Stimulated activated CD8-positive, alpha-beta memory T cell treated with anti-CD3 and anti-CD28 coated beads, Interleukin-4, amount 100 ng/mL, for 48 hours (primary cell): Measurements from ENCODE around the gene PLPPR1.
"Not testable (repeated sequence)": the region's sequence is repeated elsewhere in the genome, so short reads cannot be mapped to it uniquely, and the experiment has no call there.

Source experiments
- DNase-seq: peaks from one replicate; pipeline ENCODE4 v3.0.0-alpha.2; 2020

Gene PLPPR1

DNA sequence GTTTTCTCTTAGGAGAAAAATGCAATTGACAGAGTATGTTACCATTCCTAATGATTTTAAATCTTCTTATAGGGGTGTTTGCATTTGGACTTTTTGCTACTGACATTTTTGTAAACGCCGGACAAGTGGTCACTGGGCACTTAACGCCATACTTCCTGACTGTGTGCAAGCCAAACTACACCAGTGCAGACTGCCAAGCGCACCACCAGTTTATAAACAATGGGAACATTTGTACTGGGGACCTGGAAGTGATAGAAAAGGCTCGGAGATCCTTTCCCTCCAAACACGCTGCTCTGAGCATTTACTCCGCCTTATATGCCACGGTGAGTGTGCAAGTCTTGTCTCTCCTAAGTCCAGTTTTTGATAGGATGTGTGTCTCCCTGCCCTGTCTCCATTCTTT lies 280.6 kb downstream of the PLPPR1 start:
- no peak for DNase-seq

GRCh38 chr9:101311191-101311590 lies 282.7 kb downstream of the PLPPR1 start:
- no peak for DNase-seq

DNA sequence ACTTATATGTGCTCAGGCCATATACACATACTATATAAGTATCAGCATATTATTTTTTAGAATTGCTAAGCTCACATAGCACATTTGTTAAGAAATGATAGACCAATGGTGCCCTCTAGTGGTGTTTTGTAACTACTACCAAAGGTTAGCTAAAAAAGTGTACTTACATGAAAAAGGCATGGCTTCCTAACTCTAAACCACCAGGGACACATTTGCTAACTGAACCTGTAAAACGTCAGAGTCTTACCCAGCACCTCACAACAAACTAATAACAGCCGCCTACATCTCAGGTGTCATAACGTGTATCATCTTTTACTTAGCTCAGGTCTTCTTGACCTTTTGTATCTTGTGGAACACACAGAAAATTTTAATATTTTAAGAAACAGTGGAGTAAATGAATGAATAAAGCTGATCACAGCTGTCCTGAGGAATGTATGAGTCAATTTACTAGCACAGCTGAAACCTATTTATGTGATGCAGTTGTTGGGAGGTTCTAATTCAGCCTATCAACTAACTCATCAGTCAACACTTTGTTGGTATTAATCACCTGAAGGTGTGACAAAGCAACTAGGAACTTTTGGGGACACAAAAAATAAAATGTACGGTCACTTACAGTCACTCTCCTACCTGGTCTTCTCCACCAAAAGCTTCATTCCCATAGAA lies 283.4 kb downstream of the PLPPR1 start:
- DNase-seq: no peak

DNA sequence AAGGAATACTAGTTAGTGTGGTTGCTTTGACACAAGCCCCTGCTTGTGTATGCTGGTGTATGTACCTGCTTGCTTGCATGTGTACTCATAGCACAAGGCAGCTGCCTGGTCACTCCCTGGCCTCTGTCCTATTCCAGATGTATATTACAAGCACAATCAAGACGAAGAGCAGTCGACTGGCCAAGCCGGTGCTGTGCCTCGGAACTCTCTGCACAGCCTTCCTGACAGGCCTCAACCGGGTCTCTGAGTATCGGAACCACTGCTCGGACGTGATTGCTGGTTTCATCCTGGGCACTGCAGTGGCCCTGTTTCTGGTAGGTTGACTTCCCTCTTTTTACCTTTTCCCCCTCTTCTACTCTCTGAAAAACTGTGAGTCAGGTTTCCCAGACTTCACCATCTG lies 284.1 kb downstream of the PLPPR1 start:
- no peak for DNase-seq

DNA sequence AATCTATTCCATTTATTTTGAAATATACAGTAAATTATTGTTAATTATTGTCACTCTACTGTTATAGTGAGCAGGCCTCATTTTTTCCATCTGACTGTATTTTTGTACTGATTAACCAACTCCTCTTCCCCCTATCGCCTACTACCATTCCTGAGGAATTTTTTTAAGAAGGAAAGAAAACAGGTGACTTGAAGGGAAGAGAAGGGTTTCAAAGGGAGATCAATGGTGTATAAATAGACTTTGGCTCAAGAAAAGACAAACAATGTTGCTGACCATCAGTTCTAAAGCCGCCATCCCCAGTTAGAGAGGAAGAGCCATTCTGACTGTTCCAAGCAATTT lies 286.6 kb downstream of the PLPPR1 start:
- DNase-seq: no peak

DNA sequence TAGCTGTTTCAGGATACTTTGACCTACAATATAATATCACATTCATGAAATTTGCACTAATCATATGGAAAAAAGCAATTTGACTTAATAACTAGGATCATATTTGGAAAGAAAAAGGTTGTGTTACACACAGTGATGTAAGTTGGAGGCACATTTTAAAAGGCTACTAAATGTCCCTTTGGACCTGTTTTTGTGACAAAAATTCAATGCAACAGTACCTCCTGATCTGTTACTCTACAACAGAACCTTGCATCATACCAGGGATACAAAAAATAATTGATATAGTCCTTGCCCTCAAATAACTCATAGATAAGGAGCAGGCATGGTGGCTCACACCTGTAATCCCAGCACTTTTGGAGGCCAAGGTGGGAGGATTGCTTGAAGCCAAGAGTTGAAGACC lies 289.2 kb downstream of the PLPPR1 start:
- no peak for DNase-seq

GRCh38 chr9:101323129-101323528 lies 294.6 kb downstream of the PLPPR1 start:
- no peak for DNase-seq

GRCh38 chr9:101324245-101324804 lies 295.8 kb downstream of the PLPPR1 start:
- no peak for DNase-seq

- DNase-seq: no peak
Observed at GRCh38 chr9:101325053-101325452, 296.5 kb downstream of the PLPPR1 start.

DNA sequence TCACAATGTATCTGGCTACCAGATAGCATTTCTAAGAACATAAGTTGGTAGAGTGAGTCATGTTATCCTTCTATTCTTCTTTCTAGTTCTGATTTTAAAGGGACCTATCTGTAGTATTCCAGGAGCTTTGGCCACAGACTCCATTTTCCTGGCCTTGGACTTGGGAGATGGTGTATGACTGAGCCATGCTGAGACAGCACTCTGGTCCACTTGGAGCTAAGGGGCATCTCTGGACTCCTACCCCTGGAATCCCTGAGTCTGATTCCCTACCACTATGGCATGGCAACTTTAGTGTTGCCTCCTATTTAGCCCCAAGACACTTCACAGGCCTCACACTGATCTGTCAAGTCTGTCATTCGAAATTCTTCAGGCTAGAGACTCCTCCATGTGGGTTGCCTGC lies 297.5 kb downstream of the PLPPR1 start:
- DNase-seq: no peak

DNA sequence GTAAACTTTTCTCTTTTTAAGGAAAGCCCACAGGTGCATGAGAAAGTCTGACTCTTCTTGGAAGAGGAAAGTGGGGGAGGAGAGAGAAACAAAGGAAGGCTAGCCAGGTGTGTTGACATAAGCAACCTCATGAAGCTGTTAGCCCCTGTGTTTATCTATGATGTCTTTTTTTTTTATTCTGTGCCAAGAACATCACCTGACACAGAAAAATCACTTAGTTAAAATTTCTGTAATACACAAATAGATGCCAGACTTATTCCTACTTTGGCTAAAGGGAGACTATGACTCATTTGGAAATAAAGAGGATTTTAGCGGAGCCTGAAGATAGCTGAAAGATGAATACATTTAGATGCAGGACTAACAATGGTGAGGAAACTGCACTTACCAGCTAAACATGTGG lies 298.0 kb downstream of the PLPPR1 start:
- no peak for DNase-seq

DNA sequence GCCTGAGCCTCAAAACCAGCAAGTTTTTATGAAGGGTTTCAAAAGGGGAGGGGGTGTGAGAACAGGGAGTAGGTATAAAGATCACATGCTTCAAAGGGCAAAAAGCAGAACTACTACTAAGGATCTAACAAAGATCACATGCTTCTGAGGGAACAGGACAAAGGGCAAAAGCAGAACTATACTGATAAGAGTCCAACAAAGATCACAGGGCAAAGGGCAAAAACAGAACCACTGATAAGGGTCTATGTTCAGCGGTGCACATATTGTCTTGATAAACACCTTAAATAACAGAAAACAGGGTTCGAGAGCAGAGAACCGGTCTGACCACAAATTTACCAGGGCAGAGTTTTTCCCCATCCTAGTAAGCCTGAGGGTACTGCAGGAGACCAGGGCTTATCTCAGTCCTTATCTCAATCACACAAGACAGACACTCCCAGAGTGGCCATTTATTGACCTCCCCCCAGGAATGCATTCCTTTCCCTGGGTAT lies 298.9 kb downstream of the PLPPR1 start:
- not testable (repeated sequence) for DNase-seq

DNA sequence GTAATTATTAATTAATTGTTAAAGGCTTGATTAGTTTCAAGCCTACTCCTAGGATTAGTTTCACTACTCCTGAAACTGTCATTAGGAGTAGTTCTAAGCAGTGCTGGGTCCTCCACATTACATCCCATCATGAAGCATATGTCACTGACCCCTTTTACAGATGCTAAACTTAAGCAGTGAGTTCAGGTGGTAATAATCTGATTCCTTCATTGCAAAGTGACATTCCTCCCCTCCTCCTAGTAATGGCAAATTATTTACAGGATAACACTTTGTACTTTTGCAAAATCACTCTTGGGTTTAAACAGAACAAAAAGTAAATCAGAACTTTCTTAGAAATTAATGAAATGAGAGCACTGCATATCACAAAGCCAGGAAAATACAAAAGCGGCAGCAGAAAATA lies 303.8 kb downstream of the PLPPR1 start:
- no peak for DNase-seq

DNA sequence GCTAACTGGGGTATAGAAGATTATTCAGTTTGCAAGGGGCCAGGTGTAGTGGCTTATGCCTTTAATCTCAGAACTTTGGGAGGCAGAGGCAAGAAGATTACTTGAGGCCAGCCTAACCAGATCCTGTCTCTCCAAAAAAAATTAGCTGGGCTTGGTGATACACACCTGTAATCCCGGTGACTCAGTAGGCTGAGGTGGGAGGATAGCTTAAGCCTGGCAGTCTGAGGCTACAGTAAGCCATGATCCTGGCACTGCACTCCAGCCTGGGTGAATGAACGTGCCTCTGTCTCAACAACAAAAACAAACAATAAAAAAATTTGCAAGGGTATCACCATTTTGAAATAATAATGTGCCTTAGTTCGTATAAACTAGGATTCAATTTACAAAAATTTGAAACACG lies 305.0 kb downstream of the PLPPR1 start:
- no peak for DNase-seq

DNA sequence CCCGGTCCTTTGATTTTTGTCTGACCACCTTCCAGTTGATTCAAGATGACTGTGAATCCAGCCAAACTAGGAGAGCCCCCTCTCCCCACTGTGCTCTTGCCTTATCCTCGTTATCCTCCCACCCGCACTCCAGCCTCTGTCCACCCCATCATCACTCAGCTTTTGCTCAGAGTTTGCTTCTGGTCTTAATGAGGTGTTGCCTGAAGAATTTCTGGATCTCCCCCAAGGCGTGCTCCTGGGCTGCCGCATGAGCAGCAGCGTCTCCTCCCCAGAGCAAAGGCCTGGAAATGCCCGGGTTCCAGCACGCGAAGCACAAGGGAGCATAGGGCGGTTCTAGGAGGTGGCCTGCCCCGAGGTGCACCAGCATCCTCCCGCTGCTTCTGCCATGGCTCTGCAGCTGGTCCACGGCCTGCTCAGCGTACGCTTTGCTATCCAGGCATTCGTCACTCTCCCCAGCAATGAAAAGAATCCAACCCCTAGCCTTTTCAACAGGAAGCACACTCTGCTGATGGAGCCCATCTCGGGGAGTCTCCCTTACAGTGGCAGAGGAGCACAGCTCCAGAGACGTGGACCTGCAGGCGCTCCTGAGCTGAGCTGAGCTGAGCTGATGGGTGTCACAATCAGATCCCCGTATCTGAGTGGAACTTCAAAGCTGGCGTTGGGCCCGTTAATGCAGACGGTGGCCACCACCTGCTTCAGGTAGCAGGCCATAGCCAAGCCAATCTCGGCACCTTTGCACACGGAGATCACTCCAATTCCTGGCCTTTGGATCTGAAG lies 305.6 kb downstream of the PLPPR1 start:
- no peak for DNase-seq

DNA sequence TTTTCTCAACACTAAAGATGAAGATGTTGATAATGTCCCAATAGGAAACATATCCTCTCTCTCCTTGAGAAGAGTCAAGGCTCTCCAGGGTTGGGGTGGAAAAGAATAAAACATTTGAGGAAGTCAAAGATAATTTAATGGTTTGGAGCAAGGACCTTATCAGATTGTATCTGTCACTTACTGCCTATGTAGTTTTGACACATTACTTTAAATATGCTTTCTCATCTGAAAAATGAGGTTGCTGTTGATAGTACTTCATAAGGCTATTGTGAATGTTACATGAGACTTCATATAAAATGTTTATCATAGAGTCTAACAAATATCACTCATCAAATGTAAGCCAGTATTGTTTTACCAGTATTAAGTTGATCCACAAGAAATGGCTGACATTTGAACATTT lies 307.6 kb downstream of the PLPPR1 start:
- no peak for DNase-seq

DNA sequence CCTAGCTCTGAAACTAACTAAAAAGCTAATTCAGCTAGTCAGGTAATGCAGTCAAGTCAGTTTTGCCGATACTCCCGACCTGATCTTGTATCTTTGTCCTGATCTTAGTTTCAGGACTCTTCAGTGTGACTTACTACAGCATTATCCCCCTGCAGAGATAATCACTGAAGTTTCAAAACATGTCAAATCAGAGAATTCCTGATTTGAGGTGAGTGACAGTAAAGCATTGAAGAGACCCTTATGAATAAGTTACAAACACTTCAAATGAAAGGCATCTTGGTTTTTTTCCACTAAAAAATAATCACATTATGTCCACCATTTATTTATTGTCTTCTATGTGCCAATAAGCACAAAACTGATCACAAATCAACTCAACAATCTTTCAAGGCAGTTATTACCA lies 308.7 kb downstream of the PLPPR1 start:
- DNase-seq: no peak

- no peak for DNase-seq
Observed at GRCh38 chr9:101341958-101342357, 313.4 kb downstream of the PLPPR1 start.

- DNase-seq: no peak
Observed at GRCh38 chr9:101342595-101342994, 314.1 kb downstream of the PLPPR1 start.

GRCh38 chr9:101350285-101350684 lies 321.8 kb downstream of the PLPPR1 start:
- DNase-seq: no peak

GRCh38 chr9:101352892-101353463 lies 324.5 kb downstream of the PLPPR1 start:
- DNase-seq: no peak

GRCh38 chr9:101353683-101354082 lies 325.2 kb downstream of the PLPPR1 start:
- DNase-seq: no peak

DNA sequence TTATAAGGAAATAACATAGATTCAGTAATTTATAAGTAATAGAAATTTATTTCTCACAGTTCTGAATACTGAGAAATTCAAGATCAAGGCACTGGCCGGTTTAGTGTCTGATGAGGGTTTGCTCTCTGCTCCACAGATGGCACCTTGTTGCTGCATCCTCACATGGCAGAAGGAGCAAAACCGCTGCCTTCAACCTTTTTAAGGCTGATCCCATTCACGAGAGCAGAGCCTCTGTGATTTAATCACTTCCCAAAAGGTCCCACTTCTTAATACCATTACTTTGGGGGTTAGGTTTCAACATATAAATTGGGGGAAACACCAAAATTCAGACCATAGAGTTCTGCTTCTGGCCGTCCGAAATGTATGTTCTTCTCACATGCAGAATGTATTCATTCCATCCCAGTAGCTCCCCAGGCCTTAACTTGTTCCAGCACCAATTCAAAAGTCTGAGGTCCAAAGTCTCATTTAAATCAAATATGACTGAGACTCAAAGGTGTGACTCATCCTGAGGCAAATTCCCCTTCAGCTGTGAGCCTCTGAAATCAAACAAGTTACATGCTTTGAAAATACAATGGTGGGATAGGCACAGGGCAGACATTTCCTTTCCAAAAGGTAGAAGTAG lies 325.7 kb downstream of the PLPPR1 start:
- DNase-seq: no peak
